ENCODE measurements around the gene SULT2B1. TPM values are rescaled to one million over a fixed set of nuclear protein-coding genes. Genes with fewer than 3 reads are reported as not detected.

SULT2B1 gene
- total RNA-seq, 1 donor from 2014 or later: 0.74 TPM

DNA sequence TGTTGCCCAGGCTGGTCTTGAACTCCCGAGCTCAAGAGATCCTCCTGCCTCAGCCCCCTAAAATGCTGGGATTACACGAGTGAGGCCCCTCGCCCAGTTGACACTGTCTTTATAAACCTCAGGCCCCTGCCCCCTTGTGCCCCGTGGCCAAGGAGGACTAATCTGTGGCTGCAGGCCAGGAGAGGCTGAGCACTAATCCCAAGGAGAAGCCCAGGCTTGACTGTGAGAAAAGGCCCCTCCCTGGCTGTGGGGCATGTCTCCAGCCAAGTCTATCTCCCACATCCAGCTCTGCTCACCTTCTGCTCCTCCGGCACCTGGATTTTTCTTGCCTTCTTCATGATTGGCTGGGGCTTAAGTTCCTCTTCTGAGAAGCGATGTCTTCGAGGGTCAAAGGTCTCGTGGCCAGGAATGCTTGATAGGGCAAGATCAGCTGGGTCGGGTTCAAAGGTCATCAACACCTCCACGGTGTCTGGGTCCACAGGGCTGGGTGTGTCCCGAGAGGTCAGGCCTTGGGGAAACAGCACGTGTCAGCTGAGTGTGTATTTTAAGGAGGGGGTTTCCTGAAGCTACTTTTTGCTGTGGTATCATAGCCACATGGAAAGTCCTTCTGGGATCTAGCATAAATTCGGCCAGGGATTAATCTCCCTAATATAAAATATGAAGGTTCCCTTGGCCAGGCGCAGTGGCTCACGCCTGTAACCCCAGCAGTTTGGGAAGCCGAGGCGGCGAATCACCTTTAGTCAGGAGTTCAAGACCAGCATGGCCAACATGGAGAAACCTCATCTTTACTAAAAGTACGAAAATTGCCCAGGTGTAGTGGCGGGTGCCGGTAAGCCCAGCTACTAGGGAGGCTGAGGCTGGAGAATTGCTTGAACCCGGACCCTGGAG, 81.4 kb downstream of the SULT2B1 start:
- TF ChIP-seq, protein P1, sequence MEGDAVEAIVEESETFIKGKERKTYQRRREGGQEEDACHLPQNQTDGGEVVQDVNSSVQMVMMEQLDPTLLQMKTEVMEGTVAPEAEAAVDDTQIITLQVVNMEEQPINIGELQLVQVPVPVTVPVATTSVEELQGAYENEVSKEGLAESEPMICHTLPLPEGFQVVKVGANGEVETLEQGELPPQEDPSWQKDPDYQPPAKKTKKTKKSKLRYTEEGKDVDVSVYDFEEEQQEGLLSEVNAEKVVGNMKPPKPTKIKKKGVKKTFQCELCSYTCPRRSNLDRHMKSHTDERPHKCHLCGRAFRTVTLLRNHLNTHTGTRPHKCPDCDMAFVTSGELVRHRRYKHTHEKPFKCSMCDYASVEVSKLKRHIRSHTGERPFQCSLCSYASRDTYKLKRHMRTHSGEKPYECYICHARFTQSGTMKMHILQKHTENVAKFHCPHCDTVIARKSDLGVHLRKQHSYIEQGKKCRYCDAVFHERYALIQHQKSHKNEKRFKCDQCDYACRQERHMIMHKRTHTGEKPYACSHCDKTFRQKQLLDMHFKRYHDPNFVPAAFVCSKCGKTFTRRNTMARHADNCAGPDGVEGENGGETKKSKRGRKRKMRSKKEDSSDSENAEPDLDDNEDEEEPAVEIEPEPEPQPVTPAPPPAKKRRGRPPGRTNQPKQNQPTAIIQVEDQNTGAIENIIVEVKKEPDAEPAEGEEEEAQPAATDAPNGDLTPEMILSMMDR (IDR thresholded peaks at IDR 0.05; ENCODE audit: unreplicated experiment): no peak
- Mint-ChIP-seq H3K9me3 (no peaks in the 10 kb centered on the region), H3K4me1 (peaks cover 38% of the 10 kb centered on the region), H3K4me3 (no peak overlapping the region), H3K36me3 (peaks cover 4% of the 10 kb centered on the region), H3K27me3 (ENCODE audit: low read depth) (no peaks in the 10 kb centered on the region), H3K27ac (no peak overlapping the region)
- no peak for DNase-seq (ENCODE audit: low spot score in 2 of 2, unreplicated experiment in 2 of 2)

DNA sequence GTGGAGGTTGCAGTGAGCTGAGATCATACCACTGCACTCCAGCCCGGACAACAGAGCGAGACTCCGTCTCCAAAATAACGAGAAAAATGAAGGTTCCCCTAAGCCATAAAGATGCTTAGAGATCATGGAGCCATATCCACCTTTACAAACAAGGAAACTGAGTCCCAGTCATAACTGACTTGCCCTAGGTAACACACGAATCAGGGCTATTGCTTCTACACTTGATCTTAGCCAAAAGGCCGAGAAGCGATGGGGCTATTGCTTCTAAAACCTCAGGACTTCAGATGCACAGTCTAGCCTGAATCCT, 82.0 kb downstream of the SULT2B1 start:
- Mint-ChIP-seq H3K36me3 (peaks cover 9% of the 10 kb centered on the region), H3K27me3 (ENCODE audit: low read depth) (no peaks in the 10 kb centered on the region), H3K27ac (peak overlapping the region; percentile 67), H3K9me3 (no peaks in the 10 kb centered on the region), H3K4me1 (peaks cover 43% of the 10 kb centered on the region), H3K4me3 (peak overlapping the region; percentile 67)
- no peak for DNase-seq (ENCODE audit: low spot score in 2 of 2, unreplicated experiment in 2 of 2)
- TF ChIP-seq, protein P1 (IDR thresholded peaks at IDR 0.05; ENCODE audit: unreplicated experiment): no peak

DNA sequence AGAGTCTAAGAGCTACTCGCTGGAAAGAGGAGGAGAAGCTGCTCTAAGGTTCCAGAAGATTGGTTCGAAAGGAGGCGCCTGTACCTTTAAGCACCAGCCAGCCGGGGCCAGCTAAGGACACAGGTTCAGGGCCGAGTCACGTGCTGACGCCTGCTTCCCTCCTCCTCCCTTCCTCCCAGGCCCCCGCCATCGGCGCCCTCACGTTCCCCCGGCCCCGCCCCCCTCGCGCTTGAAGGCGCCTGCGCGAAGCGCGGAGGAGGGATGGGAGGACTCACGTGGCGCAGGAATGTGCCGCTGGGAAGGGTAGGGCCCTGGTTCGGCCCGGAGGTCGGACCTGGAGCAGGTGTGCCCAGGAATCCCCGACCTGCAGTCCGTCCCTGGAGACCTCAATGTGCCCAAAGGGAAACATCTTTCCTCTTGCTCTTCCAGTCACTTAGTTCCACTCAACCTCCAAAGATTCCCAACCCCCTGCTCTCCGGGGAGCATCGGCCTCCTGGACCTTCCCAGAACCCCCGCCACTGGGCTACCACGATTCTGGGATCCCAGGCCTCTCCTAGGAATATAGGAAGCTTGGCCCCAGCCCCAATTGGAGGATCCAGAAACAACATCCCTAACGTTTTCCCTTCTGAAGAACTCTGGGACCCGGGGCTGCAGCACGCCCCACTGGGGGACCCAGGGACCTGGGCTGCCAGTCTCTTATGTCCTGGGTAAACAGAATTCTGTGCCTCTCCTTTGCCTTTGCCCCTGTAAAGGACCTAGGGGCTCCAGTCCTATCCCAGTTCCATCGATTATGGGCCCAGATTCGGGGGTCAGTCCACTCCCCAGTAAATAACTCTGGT, 82.7 kb downstream of the SULT2B1 start:
- TF ChIP-seq, protein P1 (IDR thresholded peaks at IDR 0.05; ENCODE audit: unreplicated experiment): no peak
- Mint-ChIP-seq H3K4me3 (peak overlapping the region; percentile 67), H3K4me1 (peaks cover 44% of the 10 kb centered on the region), H3K27ac (peak overlapping the region; percentile 93), H3K9me3 (no peaks in the 10 kb centered on the region), H3K36me3 (peaks cover 11% of the 10 kb centered on the region), H3K27me3 (ENCODE audit: low read depth) (no peaks in the 10 kb centered on the region)
- peak; percentile 85 to 89 for DNase-seq (ENCODE audit: low spot score in 2 of 2, unreplicated experiment in 2 of 2)

DNA sequence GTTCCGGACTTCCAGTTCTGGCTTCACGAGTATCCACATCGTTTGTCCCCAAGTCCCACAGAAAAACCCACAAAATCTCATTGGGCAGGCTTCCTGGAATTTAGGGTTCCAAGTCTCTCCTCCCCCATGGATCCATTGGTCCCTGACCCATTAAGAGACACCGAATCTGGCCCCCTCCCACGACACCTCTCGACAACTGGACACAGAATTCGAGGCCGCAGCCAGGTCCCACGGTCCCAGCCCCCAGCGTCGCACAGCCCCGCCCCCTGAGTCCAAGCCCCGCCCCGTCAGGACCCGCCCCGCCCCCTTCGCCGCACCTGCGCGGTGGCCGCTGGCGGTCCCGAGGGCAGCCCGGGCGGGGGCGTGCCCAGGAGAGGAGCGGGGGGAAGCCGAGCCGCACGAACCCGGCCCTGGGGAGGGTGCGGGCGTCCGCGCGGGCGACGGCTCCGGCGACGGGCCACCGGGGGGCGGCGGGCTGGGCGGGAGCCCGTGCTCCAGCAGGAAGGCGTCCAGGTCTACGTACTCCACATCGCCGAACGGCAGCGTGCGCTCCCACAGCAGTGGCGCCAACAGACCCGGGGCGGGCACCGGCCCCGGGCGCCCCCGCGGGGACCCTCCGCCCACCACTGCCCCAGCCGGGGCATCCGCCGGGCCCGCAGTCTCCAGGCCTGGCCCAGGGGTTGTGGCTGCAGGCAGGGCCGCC, 83.4 kb downstream of the SULT2B1 start:
- Mint-ChIP-seq H3K27ac (peak overlapping the region; percentile 93), H3K27me3 (ENCODE audit: low read depth) (no peaks in the 10 kb centered on the region), H3K4me1 (peaks cover 37% of the 10 kb centered on the region), H3K9me3 (no peaks in the 10 kb centered on the region), H3K4me3 (peak overlapping the region; percentile 94), H3K36me3 (peaks cover 13% of the 10 kb centered on the region)
- TF ChIP-seq, protein P1 (IDR thresholded peaks at IDR 0.05; ENCODE audit: unreplicated experiment): no peak
- DNase-seq (ENCODE audit: low spot score in 2 of 2, unreplicated experiment in 2 of 2): peak in 1 of 2 experiments; percentile 75

DNA sequence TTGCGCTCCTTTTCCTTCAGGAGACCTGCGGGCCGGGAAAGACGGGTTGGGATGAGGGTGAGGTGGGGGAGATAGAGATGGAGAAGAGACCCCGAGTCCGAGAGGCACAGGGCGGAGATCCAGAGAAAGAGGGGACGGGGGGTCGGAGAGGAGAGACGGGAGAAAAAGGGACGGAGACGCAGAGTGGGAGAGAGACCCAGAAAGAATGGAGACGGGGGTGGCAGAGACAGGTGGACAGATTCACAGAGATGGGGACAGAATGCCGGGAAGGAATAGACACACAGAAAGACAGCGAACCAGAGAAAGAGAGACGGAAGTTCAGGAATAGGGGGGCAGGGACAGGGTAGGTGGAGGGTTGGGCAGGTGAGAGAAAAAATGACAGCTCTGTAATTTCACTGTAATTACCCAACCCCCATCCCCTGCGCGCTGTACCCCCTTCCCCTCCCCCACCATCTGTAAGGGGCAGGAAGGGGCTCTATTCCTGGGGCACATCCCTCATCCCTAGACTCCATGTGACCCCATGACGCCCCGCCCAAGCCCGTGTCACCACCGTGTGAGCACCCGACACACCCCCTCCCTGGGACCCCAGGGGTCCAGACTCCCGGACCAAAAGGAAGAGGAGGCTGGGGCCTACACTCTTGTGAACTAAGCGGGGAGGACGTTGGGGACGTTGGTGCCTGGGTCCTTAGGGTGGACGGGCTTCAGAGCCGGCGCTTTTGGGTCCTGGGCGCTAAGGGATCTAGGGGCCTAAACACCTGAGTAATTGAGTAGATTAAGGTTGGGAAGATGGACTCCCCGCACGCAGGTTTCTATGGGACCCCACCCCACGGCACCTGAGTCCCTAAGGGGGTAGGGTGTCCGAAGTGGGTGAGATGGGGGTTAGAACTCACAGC, 84.2 kb downstream of the SULT2B1 start:
- peaks cover 32% of the 10 kb centered on the region for H3K4me1 Mint-ChIP-seq
- H3K4me3 Mint-ChIP-seq: peak overlapping the region; percentile 94
- H3K27ac Mint-ChIP-seq: peak overlapping the region; percentile 98
- H3K36me3 Mint-ChIP-seq: peaks cover 13% of the 10 kb centered on the region
- H3K9me3 Mint-ChIP-seq: no peaks in the 10 kb centered on the region
- DNase-seq (ENCODE audit: low spot score in 2 of 2, unreplicated experiment in 2 of 2): no peak
- no peaks in the 10 kb centered on the region for H3K27me3 Mint-ChIP-seq (ENCODE audit: low read depth)
- TF ChIP-seq, protein P1 (IDR thresholded peaks at IDR 0.05; ENCODE audit: unreplicated experiment): no peak
